ENCODE data around the gene NMUR2. TPM values are rescaled to one million over a fixed set of nuclear protein-coding genes. Genes with fewer than 3 reads are reported as not detected.

NMUR2 gene, protein sequence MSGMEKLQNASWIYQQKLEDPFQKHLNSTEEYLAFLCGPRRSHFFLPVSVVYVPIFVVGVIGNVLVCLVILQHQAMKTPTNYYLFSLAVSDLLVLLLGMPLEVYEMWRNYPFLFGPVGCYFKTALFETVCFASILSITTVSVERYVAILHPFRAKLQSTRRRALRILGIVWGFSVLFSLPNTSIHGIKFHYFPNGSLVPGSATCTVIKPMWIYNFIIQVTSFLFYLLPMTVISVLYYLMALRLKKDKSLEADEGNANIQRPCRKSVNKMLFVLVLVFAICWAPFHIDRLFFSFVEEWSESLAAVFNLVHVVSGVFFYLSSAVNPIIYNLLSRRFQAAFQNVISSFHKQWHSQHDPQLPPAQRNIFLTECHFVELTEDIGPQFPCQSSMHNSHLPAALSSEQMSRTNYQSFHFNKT
- not detected for total RNA-seq

DNA sequence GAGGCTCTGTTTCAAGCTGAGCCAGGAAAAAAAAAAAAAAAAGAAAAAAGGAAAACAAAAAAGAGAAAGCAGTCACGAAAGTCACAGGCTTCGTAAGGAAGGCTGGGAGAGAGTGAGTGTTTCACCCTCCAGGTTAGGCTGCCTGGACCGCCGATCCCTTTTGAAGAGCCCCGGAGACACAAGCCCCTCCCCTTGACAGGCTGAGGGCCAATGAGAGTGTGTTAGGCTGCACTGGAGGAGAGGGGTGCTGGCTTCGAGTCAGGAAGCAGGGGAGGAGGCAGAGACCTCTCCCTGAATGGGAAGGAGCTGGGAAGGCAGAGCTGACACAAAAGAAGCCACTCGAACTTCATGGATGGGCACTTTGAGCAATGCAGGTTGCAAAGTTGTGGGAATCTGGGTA is at the start of gene NMUR2:
Gene NMUR2, minus strand, starts transcription at position 135 of the 400 bp plus-strand sequence. CDS start 166 bp downstream, outside the sequence.
- no peaks in the 10 kb centered on the region for H3K9me3 Mint-ChIP-seq

DNA sequence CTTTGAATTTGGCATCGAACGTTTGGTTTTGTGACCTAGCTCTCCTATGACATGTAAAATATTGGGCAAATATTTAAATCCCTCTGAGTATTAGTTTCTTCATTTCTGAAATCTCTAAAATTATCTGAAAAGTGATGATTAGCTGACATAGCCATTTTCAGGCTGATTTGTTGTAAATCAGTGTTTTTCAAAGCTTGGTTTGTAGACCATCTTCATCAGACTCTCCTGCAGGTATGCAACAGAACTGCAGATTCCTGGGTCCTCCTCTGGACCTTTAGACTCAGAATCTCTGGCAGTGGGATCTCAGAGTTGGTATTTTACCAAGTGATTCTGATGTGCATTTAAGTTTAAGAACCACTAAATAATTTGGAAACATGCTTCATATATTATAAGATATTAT is 38.9 kb upstream of the NMUR2 start:
- H3K9me3 Mint-ChIP-seq = no peaks in the 10 kb centered on the region
- no peaks in the 10 kb centered on the region for H3K27me3 Mint-ChIP-seq
- ATAC-seq (ENCODE audit: low read depth) (no peak), DNase-seq (no peak)
- H3K36me3 Mint-ChIP-seq = no peaks in the 10 kb centered on the region
- POLR2A ChIA-PET = no interaction called here
- H3K4me1 Mint-ChIP-seq = no peaks in the 10 kb centered on the region
- H3K27ac Mint-ChIP-seq = no peak overlapping the region
- no peak overlapping the region for H3K4me3 Mint-ChIP-seq

More for the DNA sequence above, at the start of gene NMUR2:
- no peak within 1 kb of the TSS for H3K4me3 Mint-ChIP-seq
- H3K36me3 Mint-ChIP-seq = no peaks in the 10 kb centered on the region
- ATAC-seq (ENCODE audit: low read depth) (no peak), DNase-seq (no peak)
- H3K27me3 Mint-ChIP-seq = no peaks in the 10 kb centered on the region
- peaks cover 2% of the 10 kb centered on the region for H3K4me1 Mint-ChIP-seq
- peak within 1 kb of the TSS; percentile 13 for H3K27ac Mint-ChIP-seq
- POLR2A ChIA-PET = no interaction called here

DNA sequence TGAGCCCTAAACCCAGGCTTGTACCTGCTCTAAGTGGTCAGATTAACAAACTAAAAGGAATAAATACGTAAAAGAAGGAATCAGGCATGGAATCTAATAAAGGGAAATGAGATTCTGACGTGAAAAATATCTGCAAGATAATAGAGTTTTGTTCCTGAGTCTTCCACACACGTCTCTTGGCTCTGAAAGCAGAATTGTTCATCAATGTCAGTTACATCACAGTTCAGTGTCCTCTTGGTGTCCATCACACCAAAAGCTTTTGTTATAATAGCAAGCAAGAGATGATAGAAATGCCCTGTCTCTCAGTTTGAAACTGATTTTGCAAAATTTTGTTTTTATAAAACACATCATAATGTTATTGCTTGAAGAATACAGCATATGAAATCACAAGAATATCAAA is 34.7 kb upstream of the NMUR2 start:
- Mint-ChIP-seq H3K27me3 (no peaks in the 10 kb centered on the region), H3K9me3 (peaks cover 2% of the 10 kb centered on the region), H3K27ac (no peak overlapping the region), H3K36me3 (no peaks in the 10 kb centered on the region), H3K4me1 (no peaks in the 10 kb centered on the region), H3K4me3 (no peak overlapping the region)
- POLR2A ChIA-PET = no interaction called here
- DNase-seq (no peak), ATAC-seq (ENCODE audit: low read depth) (no peak)

DNA sequence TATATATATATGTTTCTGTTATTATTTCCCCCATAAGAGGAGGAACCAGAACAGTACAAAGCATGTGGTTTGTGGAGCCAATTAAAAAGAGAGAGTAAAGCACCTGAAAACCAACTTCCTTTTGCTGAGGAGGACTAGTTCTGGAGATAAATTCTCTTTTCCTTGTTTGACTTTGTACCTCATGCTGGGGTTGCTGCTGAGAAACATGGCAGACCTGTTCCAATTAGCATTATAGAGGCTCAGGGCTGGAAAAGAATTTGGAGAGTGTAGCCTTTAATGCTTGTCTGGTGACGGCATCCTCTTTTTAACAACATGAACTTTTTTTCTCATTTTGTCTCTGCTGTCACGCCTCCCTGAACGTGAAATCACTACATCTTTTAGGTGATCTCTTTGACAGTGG is 32.8 kb upstream of the NMUR2 start:
- no peaks in the 10 kb centered on the region for H3K4me1 Mint-ChIP-seq
- no peak overlapping the region for H3K4me3 Mint-ChIP-seq
- no peak overlapping the region for H3K27ac Mint-ChIP-seq
- DNase-seq = no peak
- ATAC-seq (ENCODE audit: low read depth) = no peak
- H3K9me3 Mint-ChIP-seq = peaks cover 2% of the 10 kb centered on the region
- POLR2A ChIA-PET = no interaction called here
- H3K36me3 Mint-ChIP-seq = no peaks in the 10 kb centered on the region
- no peaks in the 10 kb centered on the region for H3K27me3 Mint-ChIP-seq

DNA sequence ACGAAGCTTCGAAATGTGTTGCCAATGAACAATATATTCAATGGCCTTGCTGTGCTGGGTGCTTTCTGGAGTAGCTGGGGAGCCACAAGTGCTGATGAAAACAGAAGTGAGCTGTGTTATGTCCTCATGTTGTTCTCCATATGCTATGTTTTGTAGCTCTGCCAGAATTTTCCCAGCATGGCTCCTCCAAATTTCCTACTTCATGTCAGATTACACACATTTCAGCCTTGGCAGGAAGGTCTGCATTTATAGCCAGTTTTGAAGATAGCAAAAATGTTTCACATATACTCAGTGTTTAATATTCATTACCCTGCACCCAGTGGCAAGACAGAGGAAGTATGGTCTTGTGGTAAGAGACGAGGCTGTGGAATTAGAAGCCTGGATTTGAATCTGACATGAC is 22.6 kb upstream of the NMUR2 start:
- Mint-ChIP-seq H3K36me3 (no peaks in the 10 kb centered on the region), H3K27me3 (peaks cover 2% of the 10 kb centered on the region), H3K4me3 (no peak overlapping the region), H3K4me1 (no peaks in the 10 kb centered on the region), H3K9me3 (no peaks in the 10 kb centered on the region), H3K27ac (no peak overlapping the region)
- no peak for ATAC-seq (ENCODE audit: low read depth)
- no peak for DNase-seq
- POLR2A ChIA-PET = no interaction called here

DNA sequence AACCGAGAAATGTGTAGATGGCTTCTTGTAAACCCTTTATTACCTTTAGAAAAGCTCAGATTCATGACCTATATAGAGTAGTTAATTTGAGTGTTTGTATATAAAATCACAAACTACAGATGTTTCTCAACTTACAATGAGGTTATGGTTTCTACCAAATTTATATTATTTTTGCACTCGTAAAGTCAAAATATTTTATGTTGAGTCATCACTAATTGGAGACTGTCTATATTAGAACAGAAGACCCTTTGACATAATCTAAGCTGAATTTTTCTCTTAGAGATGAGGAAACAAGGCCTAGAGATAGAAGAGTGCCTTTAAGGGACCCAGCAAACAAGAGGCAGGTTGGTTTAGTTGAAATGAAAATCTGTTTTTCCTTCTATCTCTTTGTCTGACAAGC is 20.0 kb upstream of the NMUR2 start:
- DNase-seq = no peak

DNA sequence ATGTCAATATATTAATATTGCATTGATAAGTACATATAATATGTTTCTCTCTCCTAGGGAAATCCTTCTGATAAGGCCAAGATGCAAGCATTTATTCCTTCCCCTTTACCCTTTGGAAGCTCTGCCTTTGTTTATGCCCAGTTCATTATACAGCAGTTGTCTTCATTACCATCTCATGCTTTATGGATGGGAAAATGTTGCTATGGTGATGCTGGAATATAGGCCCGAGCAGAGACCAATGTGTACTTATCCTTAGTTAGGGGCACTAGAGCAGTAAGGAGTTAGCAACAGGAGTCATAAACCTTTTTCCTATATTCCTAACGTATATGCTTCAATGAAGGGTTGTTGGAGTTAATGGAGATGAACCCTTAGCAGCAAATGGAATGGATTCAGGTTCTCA is 19.4 kb upstream of the NMUR2 start:
- Mint-ChIP-seq H3K4me1 (no peaks in the 10 kb centered on the region), H3K27ac (no peak overlapping the region), H3K36me3 (no peaks in the 10 kb centered on the region), H3K27me3 (peaks cover 2% of the 10 kb centered on the region), H3K9me3 (no peaks in the 10 kb centered on the region), H3K4me3 (no peak overlapping the region)
- ATAC-seq (ENCODE audit: low read depth) (no peak), DNase-seq (no peak)
- POLR2A ChIA-PET = no interaction called here

More for the DNA sequence above, 20.0 kb upstream of the NMUR2 start:
- Mint-ChIP-seq H3K27me3 (peaks cover 2% of the 10 kb centered on the region), H3K36me3 (no peaks in the 10 kb centered on the region), H3K4me3 (no peak overlapping the region), H3K27ac (no peak overlapping the region), H3K4me1 (no peaks in the 10 kb centered on the region), H3K9me3 (no peaks in the 10 kb centered on the region)
- POLR2A ChIA-PET = no interaction called here
- no peak for ATAC-seq (ENCODE audit: low read depth)

DNA sequence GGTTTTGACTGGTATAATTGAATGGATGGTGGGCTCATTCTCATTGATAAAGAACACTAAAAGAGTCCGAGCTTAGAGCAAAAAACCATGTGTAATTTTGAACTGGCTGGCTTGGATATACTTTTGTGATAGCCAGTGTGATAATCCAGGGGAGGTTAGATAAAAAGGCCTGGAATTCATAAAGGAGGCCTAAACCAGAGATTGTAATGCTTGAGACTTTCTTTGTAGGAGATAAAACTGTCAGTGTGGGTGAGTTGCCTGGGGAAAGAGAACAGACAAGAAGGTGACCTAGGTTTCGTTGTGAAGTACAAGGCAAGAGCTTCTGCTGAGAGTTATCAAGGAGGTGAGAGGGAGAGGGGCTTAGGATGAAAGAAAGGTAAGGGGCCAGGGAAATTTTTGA is 17.0 kb upstream of the NMUR2 start:
- Mint-ChIP-seq H3K27me3 (peaks cover 2% of the 10 kb centered on the region), H3K4me3 (no peak overlapping the region), H3K27ac (no peak overlapping the region), H3K4me1 (no peaks in the 10 kb centered on the region), H3K36me3 (no peaks in the 10 kb centered on the region), H3K9me3 (no peaks in the 10 kb centered on the region)
- POLR2A ChIA-PET = no interaction called here
- no peak for ATAC-seq (ENCODE audit: low read depth)
- no peak for DNase-seq

DNA sequence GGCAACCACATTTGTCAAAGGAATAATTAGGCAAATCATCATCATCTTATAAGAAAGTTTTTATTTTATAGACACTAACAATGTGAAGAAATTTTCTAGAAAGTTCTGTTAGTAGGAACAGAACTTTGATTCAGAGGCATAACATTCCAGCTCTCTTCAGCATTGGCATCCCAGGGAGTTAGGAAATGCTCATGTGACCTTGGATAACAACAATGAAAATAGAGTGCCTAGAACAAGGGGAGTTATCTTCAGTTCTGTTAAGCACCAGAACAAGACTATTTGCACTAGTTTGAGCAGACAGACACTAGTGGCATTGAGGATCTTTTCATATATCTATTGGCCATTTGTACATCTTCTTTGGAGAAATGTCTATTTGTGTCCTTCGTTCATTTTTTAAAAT is 7.0 kb upstream of the NMUR2 start:
- DNase-seq (no peak), ATAC-seq (ENCODE audit: low read depth) (no peak)
- POLR2A ChIA-PET = no interaction called here
- H3K9me3 Mint-ChIP-seq = peaks cover 2% of the 10 kb centered on the region
- no peaks in the 10 kb centered on the region for H3K4me1 Mint-ChIP-seq
- H3K4me3 Mint-ChIP-seq = no peak overlapping the region
- no peaks in the 10 kb centered on the region for H3K36me3 Mint-ChIP-seq
- no peak overlapping the region for H3K27ac Mint-ChIP-seq
- no peaks in the 10 kb centered on the region for H3K27me3 Mint-ChIP-seq

DNA sequence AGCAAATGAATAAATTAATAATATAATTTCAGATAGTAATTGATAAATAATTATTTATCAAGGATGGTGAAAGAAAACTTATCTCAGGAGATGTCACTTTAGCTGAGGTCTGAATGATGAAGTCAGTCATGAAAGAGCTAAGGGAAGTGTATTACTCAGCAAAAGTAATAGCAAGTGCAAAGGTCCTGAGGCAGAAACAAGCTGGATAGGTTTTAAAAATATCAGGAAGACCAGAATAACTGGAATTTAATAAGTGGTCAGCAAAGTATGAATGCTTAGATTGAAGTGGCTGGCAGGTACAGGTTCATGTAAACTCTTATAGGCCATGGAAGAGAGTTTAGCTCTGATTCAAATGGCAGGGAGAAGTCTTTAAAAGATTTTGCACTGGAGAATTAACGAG is 1.0 kb upstream of the NMUR2 start:
- H3K4me3 Mint-ChIP-seq = no peak overlapping the region

DNA sequence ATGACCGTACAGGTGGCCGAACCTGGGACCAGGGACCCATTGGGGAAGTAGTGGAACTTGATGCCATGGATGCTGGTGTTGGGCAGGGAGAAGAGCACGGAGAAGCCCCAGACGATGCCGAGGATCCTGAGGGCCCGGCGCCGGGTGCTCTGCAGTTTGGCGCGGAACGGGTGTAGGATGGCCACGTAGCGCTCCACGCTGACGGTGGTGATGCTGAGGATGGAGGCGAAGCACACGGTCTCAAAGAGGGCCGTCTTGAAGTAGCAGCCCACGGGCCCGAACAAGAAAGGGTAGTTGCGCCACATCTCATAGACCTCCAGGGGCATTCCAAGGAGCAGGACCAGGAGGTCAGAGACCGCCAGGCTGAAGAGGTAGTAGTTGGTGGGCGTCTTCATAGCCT is 585 bp downstream of the NMUR2 start:
- no peak for ATAC-seq (ENCODE audit: low read depth)
- Mint-ChIP-seq H3K9me3 (no peaks in the 10 kb centered on the region), H3K36me3 (no peaks in the 10 kb centered on the region), H3K27me3 (no peaks in the 10 kb centered on the region), H3K27ac (peak overlapping the region; percentile 13), H3K4me1 (peaks cover 2% of the 10 kb centered on the region), H3K4me3 (no peak overlapping the region)
- no peak for DNase-seq
- POLR2A ChIA-PET = no interaction called here

More for the DNA sequence above, 1.0 kb upstream of the NMUR2 start:
- no peak for ATAC-seq (ENCODE audit: low read depth)
- POLR2A ChIA-PET = no interaction called here
- H3K4me1 Mint-ChIP-seq = peaks cover 2% of the 10 kb centered on the region
- no peak for DNase-seq
- no peaks in the 10 kb centered on the region for H3K9me3 Mint-ChIP-seq
- H3K27ac Mint-ChIP-seq = no peak overlapping the region
- H3K27me3 Mint-ChIP-seq = no peaks in the 10 kb centered on the region
- H3K36me3 Mint-ChIP-seq = no peaks in the 10 kb centered on the region

DNA sequence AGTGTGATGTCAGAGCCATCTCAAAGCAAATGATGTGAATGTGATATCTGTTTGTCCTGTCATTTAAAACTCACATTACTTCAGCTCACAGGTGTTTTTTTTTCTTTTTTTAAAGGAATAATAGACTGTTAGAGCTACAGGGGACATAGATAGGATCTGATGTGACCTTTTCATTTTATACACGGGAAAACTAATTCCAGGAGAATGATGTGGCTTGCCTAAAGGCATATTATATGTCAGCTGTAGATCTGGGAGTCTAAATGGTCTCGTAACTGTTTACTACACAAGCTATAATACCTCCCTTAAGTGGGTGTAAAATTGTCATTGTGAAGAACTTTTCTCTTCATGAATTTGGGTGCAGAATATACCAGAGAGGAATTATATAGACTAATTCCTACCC is 2.0 kb downstream of the NMUR2 start:
- peaks cover 2% of the 10 kb centered on the region for H3K4me1 Mint-ChIP-seq
- POLR2A ChIA-PET = no interaction called here
- no peaks in the 10 kb centered on the region for H3K9me3 Mint-ChIP-seq
- no peak overlapping the region for H3K27ac Mint-ChIP-seq
- ATAC-seq (ENCODE audit: low read depth) (no peak), DNase-seq (no peak)
- no peaks in the 10 kb centered on the region for H3K27me3 Mint-ChIP-seq
- H3K36me3 Mint-ChIP-seq = no peaks in the 10 kb centered on the region
- no peak overlapping the region for H3K4me3 Mint-ChIP-seq

DNA sequence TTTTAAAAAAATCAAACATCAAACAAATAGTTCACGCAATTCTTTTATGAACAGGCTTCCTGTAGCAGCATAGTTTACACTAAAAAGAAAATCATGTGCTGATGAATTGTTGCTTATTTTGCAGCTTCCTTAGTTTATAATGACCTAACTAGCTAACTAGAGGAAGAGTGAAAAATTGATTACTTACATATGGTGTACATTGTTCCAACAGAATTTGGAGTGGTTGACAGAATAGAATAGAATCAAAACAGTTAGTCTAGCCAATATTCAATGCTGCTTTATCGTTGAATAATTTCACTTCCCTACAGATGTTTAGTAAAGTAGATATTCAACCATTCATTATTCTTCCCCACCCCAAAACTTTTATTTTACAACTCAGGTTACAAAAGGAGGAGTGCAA is 4.2 kb downstream of the NMUR2 start:
- Mint-ChIP-seq H3K27me3 (no peaks in the 10 kb centered on the region), H3K27ac (no peak overlapping the region), H3K9me3 (no peaks in the 10 kb centered on the region), H3K4me3 (no peak overlapping the region), H3K36me3 (no peaks in the 10 kb centered on the region), H3K4me1 (peaks cover 4% of the 10 kb centered on the region)
- POLR2A ChIA-PET = no interaction called here
- ATAC-seq (ENCODE audit: low read depth) (no peak), DNase-seq (no peak)

DNA sequence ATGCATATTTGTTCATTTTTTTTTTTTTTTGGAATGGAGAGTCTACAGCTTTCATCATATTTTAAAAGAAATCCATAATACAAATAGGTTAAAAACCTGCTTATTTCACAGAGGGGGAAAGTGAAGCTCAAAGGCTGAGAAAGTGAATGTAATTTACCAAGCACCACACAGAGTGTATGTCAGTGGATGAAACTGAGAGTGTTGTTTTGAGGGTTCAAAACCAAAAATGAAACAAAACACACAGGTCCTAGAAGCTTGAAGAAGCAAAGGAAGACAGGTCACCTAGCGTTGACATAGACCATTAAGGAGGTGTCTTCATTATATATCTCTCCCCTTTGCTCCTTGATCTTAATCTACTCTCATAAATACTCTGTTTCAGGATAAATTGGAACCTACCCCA is 7.5 kb downstream of the NMUR2 start:
- Mint-ChIP-seq H3K4me1 (peaks cover 2% of the 10 kb centered on the region), H3K4me3 (peak overlapping the region; percentile 3), H3K9me3 (no peaks in the 10 kb centered on the region), H3K27ac (no peak overlapping the region), H3K27me3 (no peaks in the 10 kb centered on the region), H3K36me3 (no peaks in the 10 kb centered on the region)
- peak; percentile 58 for ATAC-seq (ENCODE audit: low read depth)
- POLR2A ChIA-PET = no interaction called here
- DNase-seq = no peak

Measured in activated naive CD8-positive, alpha-beta T cell treated with anti-CD3 and anti-CD28 coated beads, Interleukin-2, amount 10 ng/mL, durations not matched to agents 7 days and 5 days (primary cell).